GM06990 (cell line): ENCODE measurements around the gene ZNF766.

Experiments
- DNase-seq: peaks from one replicate; pipeline ENCODE4 v3.0.0-alpha.2; 2011; ENCODE audit not compliant: insufficient read length; ENCODE audit errors: extremely low read depth
- H3K27me3 ChIP-seq: replicated peaks from 2 replicates; pipeline ENCODE4 v1.6.0; 2011; ENCODE audit warnings: low read length; ENCODE audit not compliant: control insufficient read depth, insufficient read depth
- H3K36me3 ChIP-seq: 2 replicates; pipeline ENCODE4 v1.5.1; 2011; ENCODE audit warnings: low read length; ENCODE audit not compliant: control insufficient read depth, insufficient read depth
- H3K4me3 ChIP-seq: replicated peaks from 2 replicates; pipeline ENCODE4 v1.5.1; 2011; ENCODE audit warnings: low read depth, mild to moderate bottlenecking, control low read depth, low read length
- CTCF ChIP-seq: IDR thresholded peaks from 2 replicates; pipeline ENCODE4 v1.5.1; 2011; ENCODE audit warnings: low read length, control low read depth, mild to moderate bottlenecking, inconsistent platforms; ENCODE audit not compliant: insufficient read depth, poor library complexity, severe bottlenecking

ZNF766 gene

DNA sequence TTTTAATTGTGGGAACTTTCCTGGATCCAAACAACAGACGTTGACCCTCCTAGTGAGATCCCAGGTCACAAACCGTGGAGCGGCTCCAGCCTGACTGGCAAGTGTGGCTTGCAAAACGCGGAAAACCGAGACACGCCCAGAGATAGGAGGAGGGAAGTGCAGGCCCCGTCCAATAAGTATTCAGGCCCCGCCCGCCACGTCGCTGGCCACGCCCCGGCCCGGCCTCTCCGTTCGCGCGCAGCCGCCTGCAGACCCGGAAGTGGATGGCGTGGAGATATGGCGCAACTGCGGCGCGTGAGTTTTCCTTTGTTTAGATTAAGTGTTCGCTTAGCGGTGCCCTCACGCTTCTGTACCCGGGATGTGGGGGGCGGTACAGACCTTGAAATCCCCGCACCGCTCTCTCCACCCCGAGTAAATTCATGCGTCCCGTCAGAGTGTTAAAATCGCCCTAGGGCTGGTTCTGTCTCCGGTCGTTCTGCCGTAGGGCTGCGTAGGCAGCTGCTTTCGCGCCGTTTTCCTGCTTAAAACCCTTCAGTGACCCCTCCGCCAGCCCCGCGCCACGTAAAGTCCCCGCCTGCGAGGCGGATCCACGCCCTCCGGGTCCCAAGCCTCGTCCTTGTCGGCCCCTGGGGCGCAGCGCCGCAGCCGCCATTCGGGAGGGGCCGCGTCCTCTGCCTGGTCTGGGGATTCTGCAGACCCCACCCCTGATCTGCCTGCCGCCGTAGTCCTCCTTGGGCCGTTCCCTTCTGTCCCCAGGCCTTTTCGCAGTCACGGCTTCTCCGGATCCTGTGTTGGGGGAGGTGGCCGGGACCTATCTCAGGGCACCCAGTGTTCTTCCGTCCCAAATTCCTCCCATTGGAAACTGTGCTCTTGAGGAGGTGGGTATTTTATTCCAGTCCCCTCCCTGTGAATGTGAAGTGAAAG lies at the start of gene ZNF766:
Gene ZNF766 (plus strand): TSS at position 250 of the 924 bp plus-strand sequence. CDS start 27 bp downstream, at position 277.
- H3K36me3 ChIP-seq, result peaks cover 2% of the 10 kb centered on the region
- no peak for TF ChIP-seq CTCF
- H3K4me3 ChIP-seq, result peak within 1 kb of the TSS; percentile 93
- DNase-seq, result peak; percentile 97
- H3K27me3 ChIP-seq, result no peaks in the 10 kb centered on the region

DNA sequence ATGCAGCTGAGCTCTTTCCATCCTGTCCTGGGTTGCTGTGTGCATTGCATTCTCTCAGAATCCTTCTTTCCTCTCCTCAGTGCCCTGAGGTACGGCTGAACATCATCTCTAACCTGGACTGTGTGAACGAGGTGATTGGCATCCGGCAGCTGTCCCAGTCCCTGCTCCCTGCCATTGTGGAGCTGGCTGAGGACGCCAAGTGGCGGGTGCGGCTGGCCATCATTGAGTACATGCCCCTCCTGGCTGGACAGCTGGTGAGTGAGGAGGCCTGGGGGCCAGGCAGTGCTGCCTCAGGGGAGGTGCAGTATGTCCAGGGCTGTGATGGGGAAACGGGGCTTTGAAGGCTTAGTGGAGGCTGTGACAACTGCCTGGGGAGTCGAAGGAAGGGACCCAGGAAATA lies 49.8 kb upstream of the ZNF766 start:
- Histone ChIP-seq H3K4me3 (no peak overlapping the region), H3K27me3 (no peaks in the 10 kb centered on the region), H3K36me3 (peaks cover 52% of the 10 kb centered on the region)
- no peak for DNase-seq
- no peak for TF ChIP-seq CTCF

DNA sequence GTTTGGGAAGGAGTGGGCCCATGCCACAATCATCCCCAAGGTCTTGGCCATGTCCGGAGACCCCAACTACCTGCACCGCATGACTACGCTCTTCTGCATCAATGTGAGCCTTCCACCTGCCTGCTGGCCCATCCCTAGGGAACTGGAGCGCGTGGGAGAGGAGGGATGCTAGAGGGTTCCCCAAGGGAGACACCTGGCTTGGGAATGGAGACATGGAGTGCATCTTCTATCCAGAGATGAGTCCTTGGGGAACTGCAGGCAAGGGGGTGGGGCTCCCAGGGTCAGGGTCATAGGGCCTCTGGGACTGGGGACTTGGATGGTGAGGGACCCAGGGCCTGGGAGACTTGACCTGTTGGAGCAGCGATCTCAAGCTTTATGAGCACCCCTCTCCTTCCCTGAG lies 48.4 kb upstream of the ZNF766 start:
- Histone ChIP-seq H3K27me3 (no peaks in the 10 kb centered on the region), H3K36me3 (peaks cover 52% of the 10 kb centered on the region), H3K4me3 (no peak overlapping the region)
- DNase-seq, result no peak
- TF ChIP-seq CTCF, result no peak

DNA sequence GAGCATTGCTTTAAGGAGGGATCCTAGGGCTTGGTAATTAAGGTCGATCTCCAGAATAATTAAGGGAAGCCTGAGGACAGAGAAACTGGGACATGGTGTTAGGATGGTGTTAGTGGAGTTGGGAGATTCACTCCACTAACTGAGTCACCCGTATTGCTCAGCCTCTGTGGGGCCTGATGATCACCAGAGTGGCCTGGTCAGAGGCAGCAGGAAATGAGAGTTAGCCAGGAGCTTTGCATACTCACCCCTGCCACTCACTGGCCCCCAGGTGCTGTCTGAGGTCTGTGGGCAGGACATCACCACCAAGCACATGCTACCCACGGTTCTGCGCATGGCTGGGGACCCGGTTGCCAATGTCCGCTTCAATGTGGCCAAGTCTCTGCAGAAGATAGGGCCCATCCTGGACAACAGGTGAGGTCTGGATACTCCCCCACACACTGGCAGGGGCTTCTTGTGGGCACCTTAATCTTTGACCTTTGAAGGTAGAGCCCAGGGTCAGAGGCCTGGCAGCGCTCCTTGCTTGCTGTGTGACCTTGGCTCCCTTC lies 47.5 kb upstream of the ZNF766 start:
- peaks cover 46% of the 10 kb centered on the region for H3K36me3 ChIP-seq
- no peaks in the 10 kb centered on the region for H3K27me3 ChIP-seq
- DNase-seq, result no peak
- TF ChIP-seq CTCF, result no peak
- H3K4me3 ChIP-seq, result no peak overlapping the region

GRCh38 chr19:52224211-52224610 lies 45.2 kb upstream of the ZNF766 start:
- TF ChIP-seq CTCF, result no peak
- DNase-seq, result no peak
- Histone ChIP-seq H3K36me3 (peaks cover 53% of the 10 kb centered on the region), H3K27me3 (no peaks in the 10 kb centered on the region), H3K4me3 (no peak overlapping the region)
